GM23248 (cell line): ENCODE results near the gene SBK3. TPM values are rescaled to one million over a fixed set of nuclear protein-coding genes. Genes with fewer than 3 reads are reported as not detected.

Experiments used
- DNase-seq: peaks from one replicate; pipeline ENCODE4 v3.0.0-alpha.2; 2015
- H2AFZ ChIP-seq: fragments of 200-600 bp; sonication (generic); 2 replicates; pipeline ENCODE4 v1.6.1; 2016; ENCODE audit warnings: antibody characterized with exemption
- H3F3A ChIP-seq: fragments of 200-600 bp; sonication (generic); 2 replicates; pipeline ENCODE4 v1.6.1; 2016; ENCODE audit warnings: mild to moderate bottlenecking, antibody characterized with exemption, mixed run types; ENCODE audit not compliant: insufficient read depth
- H3K27ac ChIP-seq: fragments of 200-600 bp; sonication (generic); 2 replicates; pipeline ENCODE4 v1.5.1; 2016; ENCODE audit warnings: mild to moderate bottlenecking
- H3K27me3 ChIP-seq: fragments of 200-600 bp; sonication (generic); replicated peaks from 2 replicates; pipeline ENCODE4 v1.6.1; 2016; ENCODE audit warnings: mild to moderate bottlenecking; ENCODE audit not compliant: insufficient read depth
- H3K36me3 ChIP-seq: fragments of 200-600 bp; sonication (generic); 2 replicates; pipeline ENCODE4 v1.6.1; 2016; ENCODE audit warnings: low read depth, mild to moderate bottlenecking
- H3K4me1 ChIP-seq: fragments of 200-600 bp; sonication (generic); 2 replicates; pipeline ENCODE4 v1.6.1; 2016; ENCODE audit warnings: mild to moderate bottlenecking; ENCODE audit not compliant: insufficient read depth
- H3K4me2 ChIP-seq: fragments of 200-600 bp; sonication (generic); one replicate; pipeline ENCODE4 v1.6.1; 2016; ENCODE audit warnings: mild to moderate bottlenecking; ENCODE audit not compliant: unreplicated experiment
- H3K4me3 ChIP-seq: fragments of 200-600 bp; sonication (generic); 2 replicates; pipeline ENCODE4 v1.5.1; 2016; ENCODE audit warnings: mild to moderate bottlenecking
- H3K79me2 ChIP-seq: fragments of 200-600 bp; sonication (generic); 2 replicates; pipeline ENCODE4 v1.6.1; 2016; ENCODE audit warnings: mild to moderate bottlenecking; ENCODE audit not compliant: insufficient read depth
- H3K9ac ChIP-seq: fragments of 200-600 bp; sonication (generic); 2 replicates; pipeline ENCODE4 v1.6.1; 2016; ENCODE audit warnings: mild to moderate bottlenecking
- H3K9me2 ChIP-seq: fragments of 200-600 bp; sonication (generic); 2 replicates; pipeline ENCODE4 v1.6.1; 2016; ENCODE audit warnings: mixed run types, mild to moderate bottlenecking, moderate library complexity; ENCODE audit not compliant: insufficient read depth
- H3K9me3 ChIP-seq: fragments of 200-600 bp; sonication (generic); one replicate; pipeline ENCODE4 v1.6.1; 2017; ENCODE audit warnings: low read depth
- H4K20me1 ChIP-seq: fragments of 200-600 bp; sonication (generic); 2 replicates; pipeline ENCODE4 v1.6.0; 2016; ENCODE audit not compliant: insufficient read depth
- EZH2 ChIP-seq: fragments of 200-600 bp; sonication (generic); IDR thresholded peaks from 2 replicates; pipeline ENCODE4 v1.6.1; 2018; ENCODE audit warnings: antibody characterized with exemption, mild to moderate bottlenecking; ENCODE audit not compliant: insufficient read depth, poor library complexity, severe bottlenecking
- EZH2phosphoT487 ChIP-seq: fragments of 200-600 bp; sonication (generic); IDR thresholded peaks from 2 replicates; pipeline ENCODE4 v1.6.1; 2018; ENCODE audit warnings: antibody characterized with exemption, moderate library complexity, mild to moderate bottlenecking, low read depth; ENCODE audit not compliant: insufficient read depth
- WGBS, 2 experiments: methylation state at CpG; one replicate each; pipeline ENCODE4 v1.1.6; 2015 to 2017; ENCODE audit warnings: low lambda C conversion rate in 2 of 2, low coverage in 1 of 2; ENCODE audit errors: missing lambda C conversion rate in 2 of 2; 5-methylcytosine and 5-hydroxymethylcytosine counted together
- in situ Hi-C: fragments of 300-500 bp; cut with MboI; formaldehyde crosslinking; loops from 2 replicates; pipeline ENCODE4 v1.15.0; 2020
- polyA plus RNA-seq: library from polyadenylated mRNA; unstranded; fragments of >200 nt; fragmentation: Nextera tagmentation; extraction: Ambion mirVana; gene quantifications from 2 replicates; pipeline ENCODE4 v1.2.1, GENCODE V29; 2016
- total RNA-seq: library from RNA; depleted of rRNA; stranded (reverse); fragments of >200 nt; shearing (Covaris generic); gene quantifications from 2 replicates; pipeline ENCODE4 v1.2.3, GENCODE V29; 2014

SBK3 gene
- total and polyA plus RNA-seq, 2 experiments from 2014 or later, result not detected

GRCh38 chr19:55525289-55526101 is 19.8 kb downstream of the SBK3 start:
- Histone ChIP-seq H2AFZ (no peak overlapping the region), H3K4me2 (no peak overlapping the region), H3K27ac (no peak overlapping the region), H3F3A (peaks cover 21% of the 10 kb centered on the region; the same call in 1 of the 2 replicates), H4K20me1 (no peaks in the 10 kb centered on the region), H3K79me2 (no peaks in the 10 kb centered on the region), H3K4me1 (no peaks in the 10 kb centered on the region; the same call in 1 of the 2 replicates), H3K9me2 (no peaks in the 10 kb centered on the region), H3K4me3 (no peak overlapping the region), H3K27me3 (no peaks in the 10 kb centered on the region), H3K9me3 (no peaks in the 10 kb centered on the region), H3K36me3 (no peaks in the 10 kb centered on the region), H3K9ac (no peak overlapping the region)
- in situ Hi-C loops, result no loop called here
- WGBS, 2 experiments, result 22 to 24% methylated on average over 21 to 29 of the region's 29 CpGs
- TF ChIP-seq EZH2 (no peak), EZH2phosphoT487 (no peak)
- DNase-seq, result no peak

GRCh38 chr19:55520691-55521292 is 24.6 kb downstream of the SBK3 start:
- no peaks in the 10 kb centered on the region for H3K79me2 ChIP-seq
- H4K20me1 ChIP-seq, result no peaks in the 10 kb centered on the region
- no peak overlapping the region; the same call in 1 of the 2 replicates for H3K27ac ChIP-seq
- no peaks in the 10 kb centered on the region; the same call in 1 of the 2 replicates for H3K4me1 ChIP-seq
- TF ChIP-seq EZH2phosphoT487 (no peak), EZH2 (no peak)
- no peak overlapping the region for H3K4me2 ChIP-seq
- no peaks in the 10 kb centered on the region for H3K36me3 ChIP-seq
- H3K9me3 ChIP-seq, result no peaks in the 10 kb centered on the region
- H2AFZ ChIP-seq, result no peak overlapping the region
- 77 to 78% methylated on average over 13 to 14 of the region's 14 CpGs for WGBS, 2 experiments
- DNase-seq, result no peak
- H3F3A ChIP-seq, result peaks cover 15% of the 10 kb centered on the region
- no peaks in the 10 kb centered on the region for H3K27me3 ChIP-seq
- in situ Hi-C loops, result no loop called here
- H3K9me2 ChIP-seq, result no peaks in the 10 kb centered on the region
- H3K9ac ChIP-seq, result no peak overlapping the region
- H3K4me3 ChIP-seq, result no peak overlapping the region

DNA sequence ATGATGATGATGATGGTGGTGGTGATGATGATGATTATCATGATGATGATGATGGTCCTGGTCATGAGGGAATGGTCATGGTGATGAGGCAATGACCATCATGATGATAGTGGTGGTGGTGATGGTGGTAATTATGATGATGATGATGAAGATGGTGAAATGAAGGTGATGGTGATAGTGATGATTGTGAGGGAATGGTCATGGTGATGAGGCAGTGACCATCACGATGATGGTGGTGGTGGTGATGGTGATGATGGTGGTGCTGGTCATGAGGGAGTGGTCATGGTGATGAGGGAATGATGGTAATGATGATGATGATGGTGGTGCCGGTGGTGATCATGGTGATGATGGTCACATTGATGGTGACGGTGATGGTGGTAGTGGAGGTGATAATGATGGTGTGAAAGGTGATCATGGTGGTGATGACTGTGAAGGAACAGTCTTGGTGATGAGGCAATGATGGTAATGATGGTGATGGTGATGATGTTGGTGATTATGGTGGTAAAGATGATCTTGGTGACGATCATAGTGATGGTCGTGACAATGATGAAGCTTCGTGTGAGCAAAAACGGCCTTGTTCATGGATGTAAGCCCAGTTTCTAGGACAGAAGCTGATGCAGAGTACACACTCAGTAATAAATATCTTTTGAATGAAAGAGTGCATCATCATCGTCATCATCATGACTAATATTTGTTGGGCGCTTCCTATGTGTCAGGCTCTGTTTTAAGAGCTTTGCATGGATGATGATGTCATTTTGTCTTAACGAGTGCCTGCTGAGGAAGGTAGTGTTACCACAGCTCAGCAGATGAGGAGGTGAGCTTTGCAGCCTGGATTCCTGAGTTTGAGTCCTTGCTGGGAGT is 25.7 kb downstream of the SBK3 start:
- Histone ChIP-seq H4K20me1 (no peaks in the 10 kb centered on the region), H3K4me2 (no peak overlapping the region), H3K27me3 (no peaks in the 10 kb centered on the region), H3K9me2 (no peaks in the 10 kb centered on the region), H2AFZ (no peak overlapping the region), H3K9me3 (no peaks in the 10 kb centered on the region), H3K27ac (peak overlapping the region; percentile 43), H3K36me3 (no peaks in the 10 kb centered on the region), H3F3A (peaks cover 15% of the 10 kb centered on the region), H3K9ac (no peak overlapping the region), H3K4me3 (no peak overlapping the region), H3K79me2 (no peaks in the 10 kb centered on the region), H3K4me1 (no peaks in the 10 kb centered on the region)
- in situ Hi-C loops, result no loop called here
- no peak for TF ChIP-seq EZH2
- no peak for TF ChIP-seq EZH2phosphoT487
- 44 to 57% methylated on average over 10 of the region's 10 CpGs for WGBS, 2 experiments
- DNase-seq, result peak; percentile 95
